IMR-90 (cell line): ENCODE measurements around the gene ABCC10. TPM values are rescaled to one million over a fixed set of nuclear protein-coding genes. Genes with fewer than 3 reads are reported as not detected.

Source experiments
- ATAC-seq: fragments of 200-7000 bp; cut with Tn5 transposase; 2 replicates; pipeline ENCODE4 v1.9.1; 2020; ENCODE audit warnings: low read depth, mild to moderate bottlenecking, moderate library complexity
- BruUV-seq: library from RNA; stranded (reverse); fragments of 400-500 nt; replicated peaks from 2 replicates; lab custom pipeline; 2021; lab: Mats Ljungman, UMichigan
- CTCF ChIA-PET: fragments of 300-600 bp; formaldehyde crosslinking; extraction: SDS; loops from one replicate; lab custom pipeline; 2021; ENCODE audit warnings: antibody characterized with exemption; lab: Yijun Ruan, JAX
- POLR2A ChIA-PET: fragments of 300-600 bp; sonication (Branson Sonifier 250); formaldehyde crosslinking; loops from one replicate; lab custom pipeline; 2022; ENCODE audit warnings: antibody characterized with exemption; ENCODE audit not compliant: unreplicated experiment; lab: Charles Lee
- DNase-seq: peaks from one replicate; pipeline ENCODE4 v3.0.0; 2013
- H2AFZ ChIP-seq: replicated peaks from 2 replicates; pipeline ENCODE3; 2013; ENCODE audit warnings: low read length, mild to moderate bottlenecking; ENCODE audit not compliant: poor library complexity
- H2AK5ac ChIP-seq: 2 replicates; pipeline ENCODE4 v1.6.1; 2013; ENCODE audit warnings: low read depth, low read length, inconsistent platforms
- H2AK9ac ChIP-seq: replicated peaks from 2 replicates; pipeline ENCODE3; 2013; ENCODE audit warnings: mild to moderate bottlenecking, low read depth, low read length, moderate library complexity; ENCODE audit not compliant: poor library complexity
- H2BK120ac ChIP-seq: 2 replicates; pipeline ENCODE4 v1.6.1; 2013; ENCODE audit warnings: low read depth, low read length, inconsistent platforms
- H2BK15ac ChIP-seq: 3 replicates; pipeline ENCODE4 v1.6.1; 2013; ENCODE audit warnings: low read depth, low read length, inconsistent platforms
- H2BK20ac ChIP-seq: 2 replicates; pipeline ENCODE4 v1.6.1; 2013; ENCODE audit warnings: low read depth, mild to moderate bottlenecking, inconsistent platforms, low read length, moderate library complexity
- H2BK5ac ChIP-seq: 2 replicates; pipeline ENCODE4 v1.6.1; 2013; ENCODE audit warnings: mild to moderate bottlenecking, low read depth, low read length, inconsistent platforms; ENCODE audit not compliant: poor library complexity, severe bottlenecking
- H3K14ac ChIP-seq: replicated peaks from 2 replicates; pipeline ENCODE4 v1.6.1; 2013; ENCODE audit warnings: low read depth, low read length, inconsistent platforms
- H3K18ac ChIP-seq: 2 replicates; pipeline ENCODE4 v1.6.1; 2013; ENCODE audit warnings: low read depth, low read length, control low read depth
- H3K23ac ChIP-seq: 2 replicates; pipeline ENCODE4 v1.6.1; 2013; ENCODE audit warnings: low read depth, low read length, inconsistent platforms
- H3K27ac ChIP-seq: 2 replicates; pipeline ENCODE4 v1.5.1; 2013; ENCODE audit warnings: mild to moderate bottlenecking, control low read depth, low read length; ENCODE audit not compliant: insufficient read depth
- H3K27me3 ChIP-seq: 2 replicates; pipeline ENCODE4 v1.6.1; 2013; ENCODE audit warnings: low read length; ENCODE audit not compliant: control insufficient read depth, insufficient read depth
- H3K36me3 ChIP-seq: 2 replicates; pipeline ENCODE4 v1.6.1; 2013; ENCODE audit warnings: low read length, mixed read lengths; ENCODE audit not compliant: control insufficient read depth, insufficient read depth
- H3K4ac ChIP-seq: 2 replicates; pipeline ENCODE4 v1.6.1; 2013; ENCODE audit warnings: low read depth, low read length, inconsistent platforms
- H3K4me1 ChIP-seq: 2 replicates; pipeline ENCODE4 v1.6.1; 2013; ENCODE audit warnings: low read length, mixed read lengths; ENCODE audit not compliant: control insufficient read depth, insufficient read depth
- H3K4me2 ChIP-seq: 2 replicates; pipeline ENCODE4 v1.6.1; 2013; ENCODE audit warnings: low read depth, mild to moderate bottlenecking, control low read depth, low read length, moderate library complexity
- H3K4me3 ChIP-seq: 2 replicates; pipeline ENCODE4 v1.5.1; 2013; ENCODE audit warnings: low read depth, mild to moderate bottlenecking, control low read depth, low read length, moderate library complexity; ENCODE audit not compliant: insufficient read depth
- H3K56ac ChIP-seq: 2 replicates; pipeline ENCODE4 v1.6.1; 2013; ENCODE audit warnings: low read length, inconsistent platforms; ENCODE audit not compliant: insufficient read depth; ENCODE audit errors: extremely low read depth
- H3K79me1 ChIP-seq, 2 experiments: 2 replicates each; pipeline ENCODE4 v1.6.1; 2013; ENCODE audit warnings: low read length in 2 of 2, inconsistent platforms in 1 of 2, low read depth in 1 of 2
- H3K9ac ChIP-seq: 2 replicates; pipeline ENCODE4 v1.6.1; 2013; ENCODE audit warnings: low read depth, low read length, control low read depth
- H3K9me1 ChIP-seq: 2 replicates; pipeline ENCODE4 v1.6.1; 2013; ENCODE audit warnings: low read length, inconsistent platforms; ENCODE audit not compliant: insufficient read depth
- H3K9me3 ChIP-seq: 2 replicates; pipeline ENCODE4 v1.6.1; 2013; ENCODE audit warnings: low read length; ENCODE audit not compliant: control insufficient read depth, insufficient read depth
- H4K20me1 ChIP-seq: 2 replicates; pipeline ENCODE4 v1.6.1; 2013; ENCODE audit warnings: low read length, inconsistent platforms; ENCODE audit not compliant: insufficient read depth
- H4K5ac ChIP-seq: 2 replicates; pipeline ENCODE4 v1.6.1; 2013; ENCODE audit warnings: mild to moderate bottlenecking, low read depth, low read length, control low read depth
- H4K8ac ChIP-seq, 2 experiments: 2 replicates each; pipeline ENCODE4 v1.6.1; 2013; ENCODE audit warnings: low read depth in 2 of 2, low read length in 2 of 2, control low read depth in 1 of 2, inconsistent platforms in 1 of 2
- H4K91ac ChIP-seq: 2 replicates; pipeline ENCODE4 v1.6.1; 2013; ENCODE audit warnings: low read depth, low read length, inconsistent platforms; ENCODE audit not compliant: insufficient read depth
- CEBPB ChIP-seq: IDR thresholded peaks from 2 replicates; pipeline ENCODE4 v1.6.1; 2012; ENCODE audit warnings: low read depth, low read length, improper control_type of control experiment
- CHD1 ChIP-seq: IDR thresholded peaks from 2 replicates; pipeline ENCODE4 v1.6.1; 2012; ENCODE audit warnings: low read depth, low read length, improper control_type of control experiment
- CTCF ChIP-seq: conservative IDR thresholded peaks from 2 replicates; pipeline ENCODE4 v1.5.1; 2012; ENCODE audit warnings: mild to moderate bottlenecking, low read depth, low read length, improper control_type of control experiment
- FOS ChIP-seq: fragments of 150-350 bp; IDR thresholded peaks from 2 replicates; pipeline ENCODE4 v1.6.1; 2016; ENCODE audit warnings: low read depth, low read length
- MAFK ChIP-seq: IDR thresholded peaks from 2 replicates; pipeline ENCODE4 v1.6.1; 2012; ENCODE audit warnings: low read depth, low read length, improper control_type of control experiment
- MAZ ChIP-seq: IDR thresholded peaks from 2 replicates; pipeline ENCODE4 v1.6.1; 2012; ENCODE audit warnings: low read depth, mild to moderate bottlenecking, low read length, improper control_type of control experiment, moderate library complexity, borderline replicate concordance
- NFE2L2 ChIP-seq: fragments of 150-350 bp; IDR thresholded peaks from 2 replicates; pipeline ENCODE4 v1.6.1; 2016; ENCODE audit warnings: low read depth, mild to moderate bottlenecking, low read length
- RAD21 ChIP-seq: IDR thresholded peaks from 2 replicates; pipeline ENCODE4 v1.6.1; 2012; ENCODE audit warnings: low read length, improper control_type of control experiment
- RCOR1 ChIP-seq: IDR thresholded peaks from 2 replicates; pipeline ENCODE4 v1.6.1; 2012; ENCODE audit warnings: mild to moderate bottlenecking, low read length, improper control_type of control experiment; ENCODE audit not compliant: insufficient replicate concordance
- RFX5 ChIP-seq: IDR thresholded peaks from 2 replicates; pipeline ENCODE4 v1.8.0; 2012; ENCODE audit warnings: low read depth, mild to moderate bottlenecking, low read length, moderate library complexity
- SMC3 ChIP-seq: fragments of 150-350 bp; IDR thresholded peaks from 2 replicates; pipeline ENCODE4 v1.6.1; 2016; ENCODE audit warnings: low read depth, mild to moderate bottlenecking, antibody characterized with exemption, low read length, moderate library complexity
- WGBS, 2 experiments: methylation state at CpG; one replicate each; pipeline versions ENCODE4 v1.1.5 to v1.1.7; 2013; ENCODE audit warnings: missing lambda C conversion rate in 2 of 2; ENCODE audit not compliant: insufficient read length in 1 of 2; ENCODE audit errors: extremely low coverage in 2 of 2; 5-methylcytosine and 5-hydroxymethylcytosine counted together
- dilution Hi-C: fragments of 300-500 bp; cut with HindIII; formaldehyde crosslinking; loops from one replicate; pipeline ENCODE4 v1.14.3; 2018; ENCODE audit warnings: low sequenced_read_pairs; ENCODE audit not compliant: unreplicated experiment
- in situ Hi-C: fragments of 300-500 bp; cut with MboI; formaldehyde crosslinking; loops from 3 replicates; pipeline ENCODE4 v1.14.3; 2019; ENCODE audit warnings: low sequenced_read_pairs, inconsistent platforms, mixed read lengths
- intact Hi-C: fragments of 100-400 bp; cut with micrococcal nuclease; formaldehyde crosslinking; loops from 2 replicates; pipeline ENCODE4 v1.10.0; 2022
- polyA plus RNA-seq, 3 experiments: library from polyadenylated mRNA; depleted of rRNA; stranded (reverse); fragments of >200 nt; gene quantifications; 2 replicates each; pipeline ENCODE4 v1.2.3, GENCODE V29; 2012; ENCODE audit warnings: low replicate concordance in 1 of 3
- total RNA-seq: library from RNA; depleted of rRNA; stranded (reverse); fragments of >200 nt; gene quantifications from 2 replicates; pipeline ENCODE4 v1.2.3, GENCODE V29; 2012
- TF ChIP-seq, protein P1 (sequence below): fragments of 150-350 bp; IDR thresholded peaks from 2 replicates; pipeline ENCODE4 v1.6.1; 2016; ENCODE audit warnings: low read depth, mild to moderate bottlenecking, low read length, moderate library complexity, borderline replicate concordance

The ABCC10 gene
- total and polyA plus RNA-seq, 2 of the 4 experiments (the other 2 are of a cell fraction), result 7.0 to 26.3 TPM

DNA sequence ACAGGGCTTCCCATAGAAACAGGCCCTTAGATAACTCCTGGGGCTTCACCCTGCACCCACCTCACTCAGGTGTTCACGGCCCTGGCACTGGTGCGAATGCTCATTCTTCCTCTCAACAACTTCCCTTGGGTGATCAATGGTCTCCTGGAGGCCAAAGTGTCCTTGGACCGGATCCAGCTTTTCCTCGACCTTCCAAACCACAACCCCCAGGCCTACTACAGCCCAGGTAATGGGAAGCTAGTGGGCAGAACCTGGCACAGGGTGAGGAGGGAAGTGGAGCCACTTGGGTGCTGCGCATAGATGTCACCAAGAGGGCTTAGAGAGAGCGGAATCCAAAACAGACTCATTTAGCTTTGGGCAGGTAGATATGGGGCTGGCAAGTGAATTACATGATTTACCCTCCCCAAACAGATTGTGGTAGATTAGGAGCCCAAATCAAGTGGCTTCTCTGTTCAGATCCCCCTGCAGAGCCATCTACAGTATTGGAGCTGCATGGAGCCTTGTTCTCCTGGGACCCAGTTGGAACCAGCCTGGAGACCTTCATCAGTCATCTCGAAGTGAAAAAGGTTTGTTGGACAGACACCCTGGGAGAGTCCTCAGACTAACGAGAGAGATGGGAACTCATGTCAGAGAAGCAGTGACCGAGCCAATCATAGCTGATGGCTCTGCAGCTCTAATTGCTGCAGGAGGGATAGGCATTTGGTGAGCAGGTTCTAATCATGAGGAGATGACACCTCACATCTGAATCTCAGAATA is 8.5 kb downstream of the ABCC10 start:
- no peak for TF ChIP-seq SMC3
- TF ChIP-seq FOS, result no peak
- no peak for TF ChIP-seq MAZ
- TF ChIP-seq RFX5, result no peak
- no peak for TF ChIP-seq RAD21
- TF ChIP-seq MAFK, result no peak
- TF ChIP-seq CHD1, result no peak
- no peak for TF ChIP-seq RCOR1
- TF ChIP-seq CEBPB, result no peak
- no peak for TF ChIP-seq CTCF
- TF ChIP-seq, protein P1, sequence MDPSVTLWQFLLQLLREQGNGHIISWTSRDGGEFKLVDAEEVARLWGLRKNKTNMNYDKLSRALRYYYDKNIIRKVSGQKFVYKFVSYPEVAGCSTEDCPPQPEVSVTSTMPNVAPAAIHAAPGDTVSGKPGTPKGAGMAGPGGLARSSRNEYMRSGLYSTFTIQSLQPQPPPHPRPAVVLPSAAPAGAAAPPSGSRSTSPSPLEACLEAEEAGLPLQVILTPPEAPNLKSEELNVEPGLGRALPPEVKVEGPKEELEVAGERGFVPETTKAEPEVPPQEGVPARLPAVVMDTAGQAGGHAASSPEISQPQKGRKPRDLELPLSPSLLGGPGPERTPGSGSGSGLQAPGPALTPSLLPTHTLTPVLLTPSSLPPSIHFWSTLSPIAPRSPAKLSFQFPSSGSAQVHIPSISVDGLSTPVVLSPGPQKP, result no peak
- no peak for TF ChIP-seq NFE2L2
- dilution Hi-C loops (no loop called here), in situ Hi-C loops (no loop called here), intact Hi-C loops (loop anchor here (1.0 kb wide), 1 partner anchor 41 kb away; the partner anchor contains the start of gene TJAP1)
- CTCF ChIA-PET, result no interaction called here
- Histone ChIP-seq H2AK9ac (no peak overlapping the region), H3K56ac (no peak overlapping the region), H3K9ac (no peak overlapping the region), H2AK5ac (no peak overlapping the region), H4K91ac (no peak overlapping the region), H2BK120ac (no peak overlapping the region), H3K4me1 (peaks cover 16% of the 10 kb centered on the region), H2BK15ac (no peak overlapping the region), H4K5ac (no peak overlapping the region), H3K4me3 (no peak overlapping the region), H4K20me1 (no peaks in the 10 kb centered on the region; the same call in 1 of the 2 replicates), H3K36me3 (peaks cover 22% of the 10 kb centered on the region), H3K23ac (no peak overlapping the region), H3K9me1 (peaks cover 18% of the 10 kb centered on the region; the same call in 1 of the 2 replicates), H3K18ac (no peak overlapping the region), H3K4ac (0 out of 2 replicates have a peak overlapping the region, but pooled peaks have one; percentile 6), H3K27ac (peak overlapping the region; percentile 10; the same call in 1 of the 2 replicates), H4K8ac (no peak overlapping the region), H3K9me3 (no peaks in the 10 kb centered on the region), H2BK5ac (no peak overlapping the region), H3K27me3 (no peaks in the 10 kb centered on the region), H3K79me1 (peaks cover 4 to 6% of the 10 kb centered on the region in 2 experiments; a peak in 2 of 4 replicates), H2AFZ (no peak overlapping the region), H3K14ac (0 out of 2 replicates have a peak overlapping the region, but pooled peaks have one; percentile 6), H2BK20ac (no peak overlapping the region), H3K4me2 (no peak overlapping the region)
- no TSS peak for BruUV-seq
- WGBS, 2 experiments, result 92% methylated on average over 4 of the region's 9 CpGs; no CpG with 5 or more reads in 1 of the 2 experiments
- DNase-seq (no peak), ATAC-seq (no peak; the same call in 1 of the 2 replicates)
- POLR2A ChIA-PET, result no interaction called here
